Measurements from ENCODE around the gene MTHFD1.

- TF ChIP-seq CTCF (IDR thresholded peaks at IDR 0.05) (no peak), POLR2A (IDR thresholded peaks at IDR 0.05) (no peak)
Observed at GRCh38 chr14:64493455-64493854, 105.3 kb downstream of the MTHFD1 start.

Measured in sigmoid colon (tissue), 3 donors.